ENCODE data around the gene EYS.

Gene EYS

DNA sequence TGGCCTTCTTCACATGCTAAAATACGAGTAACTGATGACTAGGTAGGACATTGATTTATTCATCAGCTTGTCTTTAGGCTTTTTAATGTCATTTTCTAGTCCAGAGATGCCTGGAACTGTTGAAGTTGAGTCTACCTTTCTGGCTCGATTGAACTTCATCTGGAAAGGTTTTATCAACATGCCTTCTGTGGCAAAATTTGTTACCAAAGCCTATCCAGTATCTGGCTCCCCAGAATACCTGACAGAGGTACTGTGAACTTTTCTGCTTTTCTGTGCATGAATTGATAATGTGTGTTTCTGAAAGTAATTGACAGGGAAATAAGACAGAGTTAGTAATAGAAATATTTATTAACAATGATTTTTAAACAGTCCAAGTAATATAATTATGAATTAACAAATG is 2000.4 kb downstream of the EYS start:
- no peak overlapping the region for H3K27ac ChIP-seq
- peaks cover 3% of the 10 kb centered on the region for H3K4me1 ChIP-seq (ENCODE audit: low read depth, poor library complexity, severe bottlenecking)
- H3K36me3 ChIP-seq (ENCODE audit: insufficient read depth) = peaks cover 14% of the 10 kb centered on the region; the same call in 1 of the 2 replicates
- no peak for TF ChIP-seq CTCF (conservative IDR thresholded peaks at IDR 0.05; ENCODE audit: low read depth, low read length)
- no peaks in the 10 kb centered on the region for H3K27me3 ChIP-seq (ENCODE audit: insufficient read depth, low read depth)
- no peaks in the 10 kb centered on the region for H4K20me1 ChIP-seq (ENCODE audit: insufficient read depth)
- no peak overlapping the region for H3K9ac ChIP-seq
- H2AFZ ChIP-seq (ENCODE audit: low read depth) = no peak overlapping the region
- H3K4me2 ChIP-seq = no peak overlapping the region
- no peak overlapping the region for H3K4me3 ChIP-seq (IDR thresholded peaks at IDR 0.05; ENCODE audit: insufficient read depth, low read depth, low read length)
- no peaks in the 10 kb centered on the region; the same call in 1 of the 2 replicates for H3K79me2 ChIP-seq (ENCODE audit: insufficient read depth, low read depth)

- no peak overlapping the region for H3K4me3 ChIP-seq (IDR thresholded peaks at IDR 0.05; ENCODE audit: insufficient read depth, low read depth, low read length)
- no peaks in the 10 kb centered on the region for H3K27me3 ChIP-seq (ENCODE audit: insufficient read depth, low read depth)
- H3K79me2 ChIP-seq (ENCODE audit: insufficient read depth, low read depth) = no peaks in the 10 kb centered on the region; the same call in 1 of the 2 replicates
- H3K36me3 ChIP-seq (ENCODE audit: insufficient read depth) = peaks cover 6% of the 10 kb centered on the region; the same call in 1 of the 2 replicates
- H4K20me1 ChIP-seq (ENCODE audit: insufficient read depth) = no peaks in the 10 kb centered on the region
- no peak overlapping the region for H3K27ac ChIP-seq
- H3K4me2 ChIP-seq = no peak overlapping the region
- TF ChIP-seq CTCF (conservative IDR thresholded peaks at IDR 0.05; ENCODE audit: low read depth, low read length) = no peak
- no peak overlapping the region for H3K9ac ChIP-seq
- peaks cover 3% of the 10 kb centered on the region for H3K4me1 ChIP-seq (ENCODE audit: low read depth, poor library complexity, severe bottlenecking)
- no peak overlapping the region for H2AFZ ChIP-seq (ENCODE audit: low read depth)
Observed at GRCh38 chr6:63705707-63706106, 2001.3 kb downstream of the EYS start.

- no peak overlapping the region for H2AFZ ChIP-seq (ENCODE audit: low read depth)
- H3K79me2 ChIP-seq (ENCODE audit: insufficient read depth, low read depth) = no peaks in the 10 kb centered on the region
- TF ChIP-seq CTCF (conservative IDR thresholded peaks at IDR 0.05; ENCODE audit: low read depth, low read length) = no peak
- H3K36me3 ChIP-seq (ENCODE audit: insufficient read depth) = no peaks in the 10 kb centered on the region
- H3K27me3 ChIP-seq (ENCODE audit: insufficient read depth, low read depth) = no peaks in the 10 kb centered on the region
- peaks cover 7% of the 10 kb centered on the region for H3K4me1 ChIP-seq (ENCODE audit: low read depth, poor library complexity, severe bottlenecking)
- no peak overlapping the region for H3K9ac ChIP-seq
- H3K27ac ChIP-seq = no peak overlapping the region
- H3K4me3 ChIP-seq (IDR thresholded peaks at IDR 0.05; ENCODE audit: insufficient read depth, low read depth, low read length) = no peak overlapping the region
- no peaks in the 10 kb centered on the region for H4K20me1 ChIP-seq (ENCODE audit: insufficient read depth)
- no peak overlapping the region for H3K4me2 ChIP-seq
Observed at GRCh38 chr6:63690221-63690620, 2016.8 kb downstream of the EYS start.

DNA sequence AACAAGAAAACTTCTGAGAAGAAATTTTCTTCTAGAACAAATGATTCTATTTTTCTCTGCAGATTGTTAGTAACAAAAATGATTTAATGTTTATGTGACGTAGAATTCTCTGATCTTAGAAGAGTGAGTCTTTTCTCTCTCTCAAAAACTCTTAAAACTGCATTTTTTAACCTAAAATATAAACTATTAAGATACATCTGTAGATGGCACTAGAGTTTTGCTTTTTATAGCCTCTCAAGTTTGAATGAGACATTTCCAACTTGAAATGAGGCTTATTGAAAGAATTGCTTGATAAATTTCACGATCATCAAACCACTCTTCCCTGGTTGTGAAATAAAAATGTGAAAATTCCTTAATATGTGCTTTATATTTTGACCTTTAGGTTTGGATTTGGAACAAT is 2017.6 kb downstream of the EYS start:
- H4K20me1 ChIP-seq (ENCODE audit: insufficient read depth) = no peaks in the 10 kb centered on the region
- no peak overlapping the region for H3K4me3 ChIP-seq (IDR thresholded peaks at IDR 0.05; ENCODE audit: insufficient read depth, low read depth, low read length)

More for the DNA sequence above, 2017.6 kb downstream of the EYS start:
- no peak for TF ChIP-seq CTCF (conservative IDR thresholded peaks at IDR 0.05; ENCODE audit: low read depth, low read length)
- no peaks in the 10 kb centered on the region for H3K27me3 ChIP-seq (ENCODE audit: insufficient read depth, low read depth)
- H3K27ac ChIP-seq = no peak overlapping the region
- peaks cover 7% of the 10 kb centered on the region for H3K4me1 ChIP-seq (ENCODE audit: low read depth, poor library complexity, severe bottlenecking)
- H3K79me2 ChIP-seq (ENCODE audit: insufficient read depth, low read depth) = no peaks in the 10 kb centered on the region
- H3K9ac ChIP-seq = no peak overlapping the region
- no peaks in the 10 kb centered on the region for H3K36me3 ChIP-seq (ENCODE audit: insufficient read depth)
- no peak overlapping the region for H2AFZ ChIP-seq (ENCODE audit: low read depth)
- no peak overlapping the region for H3K4me2 ChIP-seq
